ENCODE measurements around the gene SVIP.
A peak's percentile ranks its signal among the peaks of the same experiment; 100 is the strongest.

Gene SVIP

DNA sequence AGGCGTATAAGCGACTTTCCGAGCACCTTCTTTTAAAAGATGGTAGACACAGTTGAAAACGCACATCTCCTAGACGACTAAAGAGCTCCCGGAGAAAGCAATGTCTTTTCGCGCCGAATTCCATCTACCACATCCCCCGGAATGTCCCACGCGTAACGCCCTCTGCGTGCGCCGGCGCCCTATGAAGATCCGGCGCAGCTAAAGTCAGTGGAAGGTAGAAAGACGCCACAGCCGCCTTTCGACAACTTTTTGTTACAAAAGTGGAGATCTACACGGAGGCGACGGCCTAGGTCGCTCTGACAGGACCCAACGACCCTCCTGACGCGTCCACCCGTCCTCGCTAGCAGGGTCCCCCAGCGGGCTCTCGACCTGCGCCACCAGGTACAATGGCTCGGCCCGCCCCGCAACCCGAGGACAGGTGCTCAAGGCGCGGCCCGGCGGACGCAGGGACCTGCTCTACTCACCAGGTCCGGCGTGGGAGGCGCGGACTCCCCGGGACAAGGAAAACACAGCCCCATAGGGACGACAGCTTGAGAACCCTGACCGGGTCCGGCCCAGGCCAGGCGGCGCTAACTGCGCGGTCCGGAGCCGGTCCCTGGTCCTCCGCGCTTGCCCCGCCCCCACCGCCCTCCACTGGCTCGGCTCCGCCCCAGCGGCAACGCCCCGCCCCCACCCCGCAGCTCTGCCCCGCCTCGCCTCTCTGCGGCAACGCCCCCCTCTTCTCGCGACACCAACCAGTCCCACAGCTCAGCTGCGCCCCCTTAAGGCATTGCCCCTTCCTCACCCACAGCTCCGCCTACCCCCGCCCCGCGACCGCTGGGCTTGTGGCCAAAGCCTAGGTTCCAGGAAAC lies at the start of gene SVIP:
Gene SVIP (minus strand): TSS at position 571 of the 851 bp plus-strand sequence. CDS start 53 bp downstream, at position 518.
- peak; percentile 87 for DNase-seq

GRCh38 chr11:22878604-22879003 lies 49.0 kb upstream of the SVIP start:
- no peak for DNase-seq

- no peak for DNase-seq
Measured at GRCh38 chr11:22878039-22878438, 48.4 kb upstream of the SVIP start.

GRCh38 chr11:22875869-22876473 lies 46.4 kb upstream of the SVIP start:
- DNase-seq = peak; percentile 86

DNA sequence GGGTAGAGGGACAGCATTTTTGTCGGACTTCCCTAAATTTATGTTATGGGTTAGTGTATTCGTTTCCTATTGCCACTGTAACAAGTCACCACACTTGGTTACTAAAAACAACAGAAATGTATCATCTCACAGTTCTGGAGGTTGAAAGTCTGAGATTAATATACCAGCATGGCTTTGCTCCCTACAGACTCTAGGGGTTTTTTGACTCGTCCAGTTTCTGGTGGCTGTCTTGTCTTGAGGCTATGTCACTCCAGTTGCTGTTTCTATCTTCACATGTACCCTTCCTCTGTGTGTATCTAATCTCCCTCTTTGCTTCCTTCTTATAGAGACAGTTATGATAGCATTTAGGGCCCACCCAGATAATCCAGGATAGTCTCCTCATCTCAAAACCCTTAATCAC lies 39.7 kb upstream of the SVIP start:
- DNase-seq = no peak

GRCh38 chr11:22860241-22860640 lies 30.6 kb upstream of the SVIP start, which contains the start of gene CCDC179:
Gene CCDC179, minus strand, starts transcription at chr11:22860474. Its CDS starts 53 bp downstream, at chr11:22860421.
- DNase-seq = no peak

- DNase-seq = no peak
Measured at GRCh38 chr11:22859756-22860155, 30.2 kb upstream of the SVIP start.

DNA sequence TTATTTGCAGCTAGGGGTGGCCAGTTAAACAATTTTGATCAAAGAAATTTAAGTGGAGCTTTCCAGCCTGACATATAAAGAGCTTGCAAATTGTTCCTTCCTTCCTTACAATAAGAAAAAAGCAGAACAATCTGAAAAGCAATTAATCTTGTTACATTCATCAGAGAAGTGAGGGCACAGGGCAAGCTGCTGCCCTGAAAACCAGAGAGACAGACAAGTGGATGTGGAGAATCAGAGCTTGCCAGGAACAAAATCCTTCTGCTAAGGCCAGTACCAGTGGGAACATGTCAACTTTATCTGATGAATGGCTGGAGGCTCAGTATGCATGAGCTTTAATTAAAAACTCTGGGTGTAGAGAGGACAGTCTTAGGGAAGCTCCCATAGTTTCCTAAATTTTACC lies 21.9 kb upstream of the SVIP start:
- DNase-seq = no peak

DNA sequence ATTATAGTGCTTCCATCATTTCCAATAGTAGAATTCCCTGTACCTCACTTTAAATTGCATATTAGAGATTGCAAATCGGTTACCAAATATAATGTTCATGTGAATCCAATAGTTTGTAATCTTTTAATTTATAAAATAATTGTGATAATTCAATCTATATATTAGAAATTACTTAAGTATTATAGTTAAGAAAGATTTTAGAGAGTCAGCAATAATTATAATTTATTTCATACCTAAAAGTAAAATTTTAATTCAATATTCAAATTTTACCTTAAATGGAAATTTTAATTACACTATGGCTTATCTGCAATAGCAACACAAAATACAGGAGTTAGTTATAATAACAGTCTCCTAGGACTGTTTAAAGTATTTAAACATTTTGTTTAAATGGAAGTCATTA lies 17.1 kb upstream of the SVIP start:
- no peak for DNase-seq

GRCh38 chr11:22832315-22833015 lies 2.9 kb upstream of the SVIP start:
- DNase-seq = no peak

- DNase-seq = no peak
Measured at GRCh38 chr11:22830082-22830414, 447 bp upstream of the SVIP start.

DNA sequence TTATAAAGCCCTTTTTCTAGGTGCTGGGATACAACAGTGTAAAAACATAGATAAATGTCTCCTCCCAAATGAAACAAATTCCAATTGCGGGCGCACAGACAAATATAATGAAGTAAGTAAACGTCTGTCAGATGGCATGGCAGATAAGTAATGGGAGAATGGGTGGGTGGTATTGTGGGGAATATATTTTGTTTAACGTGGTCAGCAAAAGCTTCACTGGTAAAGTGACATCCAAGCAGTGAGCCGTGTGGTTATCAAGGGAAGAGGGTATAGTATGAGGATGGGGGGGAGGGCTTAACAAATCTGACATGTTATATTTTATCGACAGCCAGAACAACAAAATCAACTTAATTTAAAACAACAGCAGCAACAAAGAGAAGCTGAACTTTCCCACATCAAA lies 1.2 kb downstream of the SVIP start:
- DNase-seq = no peak

DNA sequence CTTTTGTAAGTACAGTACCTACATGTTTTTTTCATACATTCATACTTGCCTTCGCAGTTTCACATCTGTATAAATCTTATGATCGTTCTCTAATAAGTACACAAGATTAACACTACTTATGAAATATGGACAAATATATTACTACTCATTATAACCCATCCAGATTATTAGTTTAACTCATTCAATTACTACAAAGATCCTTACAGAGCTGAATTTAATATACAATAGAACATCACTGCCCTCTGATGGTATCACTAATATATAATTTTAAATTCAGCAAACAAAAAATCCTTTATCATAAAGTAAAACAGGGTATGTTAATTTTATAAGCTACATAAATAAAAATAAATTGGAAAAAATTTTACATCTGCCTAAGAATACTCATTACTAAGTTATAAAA lies 7.4 kb downstream of the SVIP start:
- DNase-seq = no peak

- no peak for DNase-seq
Measured at GRCh38 chr11:22809893-22810292, 19.7 kb downstream of the SVIP start.

- DNase-seq = no peak
Measured at GRCh38 chr11:22808571-22809197, 20.9 kb downstream of the SVIP start.

GRCh38 chr11:22807855-22808570 lies 21.6 kb downstream of the SVIP start:
- no peak for DNase-seq

- DNase-seq = no peak
Measured at GRCh38 chr11:22807391-22807790, 22.2 kb downstream of the SVIP start.

GRCh38 chr11:22802861-22803260 lies 26.7 kb downstream of the SVIP start:
- no peak for DNase-seq

DNA sequence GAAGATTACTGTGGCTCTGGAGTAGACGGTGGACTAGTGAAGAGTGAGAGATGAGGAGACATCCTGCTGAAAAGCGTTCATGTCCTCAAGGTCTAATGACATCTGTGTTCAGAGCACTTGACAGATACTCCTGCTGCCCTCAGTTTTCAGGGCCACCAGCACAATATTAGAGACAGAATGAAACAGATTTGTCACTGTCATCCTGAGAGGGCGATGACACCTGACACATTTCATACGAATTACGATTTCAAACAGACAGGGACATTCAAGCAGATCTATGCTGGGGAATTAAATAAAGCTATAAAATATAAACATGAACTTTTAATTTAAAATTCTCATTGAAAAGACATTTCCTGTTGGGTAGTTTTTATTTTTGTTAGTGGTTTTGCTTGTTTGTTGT lies 29.1 kb downstream of the SVIP start:
- DNase-seq = no peak

DNA sequence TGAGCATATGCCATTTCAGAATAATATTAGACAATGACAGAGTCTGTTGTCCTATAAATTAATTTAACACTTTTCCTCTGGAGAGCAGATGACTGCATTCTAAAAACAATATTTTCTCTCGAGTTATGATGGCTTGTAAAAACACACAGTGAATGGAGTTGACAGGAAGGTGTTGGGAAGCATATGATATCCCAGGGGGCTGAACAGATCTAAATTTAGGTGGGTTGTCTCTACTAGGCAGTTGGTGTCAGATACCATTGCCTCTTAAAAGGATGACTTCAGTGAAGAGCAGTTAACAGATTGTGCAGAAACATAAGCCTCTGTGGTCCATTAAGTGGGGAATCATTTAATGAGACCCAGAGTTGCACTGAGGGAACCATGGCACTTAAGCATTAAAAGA lies 30.7 kb downstream of the SVIP start:
- no peak for DNase-seq

DNA sequence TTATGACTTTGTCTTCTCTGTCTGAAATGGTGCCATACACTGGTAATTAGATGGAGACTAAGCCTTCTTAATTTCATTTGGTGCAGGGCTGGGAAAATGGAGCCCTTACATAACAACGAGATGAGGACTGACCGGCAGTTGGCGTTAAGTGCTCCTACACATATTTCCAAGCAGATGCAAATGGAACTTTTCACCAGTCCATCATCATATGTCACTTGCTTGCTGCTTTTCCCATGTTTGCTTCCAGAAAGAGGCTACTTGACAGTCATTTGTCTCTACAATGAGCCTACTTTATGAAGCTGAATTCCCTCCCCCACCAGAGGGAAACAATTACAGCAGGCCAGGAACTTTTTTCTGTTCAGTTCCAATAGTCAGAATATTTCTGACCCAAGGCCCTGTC lies 32.6 kb downstream of the SVIP start:
- DNase-seq = no peak

DNA sequence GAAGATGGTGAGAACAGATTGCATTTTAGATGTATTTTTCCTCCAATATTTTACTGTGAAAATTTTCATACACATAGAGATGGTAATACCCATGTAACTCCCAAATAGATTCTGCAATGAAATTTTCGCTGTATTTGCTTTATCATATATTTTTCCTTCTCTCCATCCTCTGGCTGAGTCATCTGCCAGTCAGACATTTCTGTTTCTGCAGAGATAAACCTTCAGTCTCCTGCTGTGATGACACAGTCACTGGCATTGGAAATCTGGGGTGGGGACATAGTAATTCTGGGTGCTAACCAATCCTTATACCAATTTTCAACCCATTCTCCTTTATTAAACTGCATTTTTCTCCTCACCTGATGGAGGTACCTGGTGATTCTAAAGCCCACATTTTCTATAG lies 33.7 kb downstream of the SVIP start:
- DNase-seq = no peak

DNA sequence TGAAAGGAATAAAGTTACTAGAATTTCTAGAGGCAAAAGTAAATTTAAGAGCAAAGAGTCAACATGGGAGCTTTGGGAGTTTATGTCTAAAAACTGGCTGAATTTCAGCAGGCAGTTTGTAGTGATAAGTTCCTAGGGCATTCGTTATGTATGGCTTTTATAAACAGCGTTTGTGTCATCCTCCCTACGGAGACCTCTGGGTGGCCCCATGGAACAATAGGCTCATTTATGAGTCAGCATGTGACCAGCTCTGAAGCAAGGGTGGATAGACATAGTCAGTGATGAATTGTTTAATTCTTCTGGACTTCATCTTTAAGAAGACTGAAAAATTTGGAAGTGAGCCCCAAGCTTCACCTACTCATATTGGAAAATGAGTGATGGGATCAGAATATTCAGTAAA lies 37.1 kb downstream of the SVIP start:
- DNase-seq = no peak
